HG02610 (cell line): ENCODE data around the gene EML2.
"Not testable (repeated sequence)": the region's sequence is repeated elsewhere in the genome, so short reads cannot be mapped to it uniquely, and the experiment has no call there.

ENCODE experiments used
- ATAC-seq: cut with Tn5 transposase; IDR thresholded peaks from one replicate; pipeline ENCODE4 v1.9.1; 2021; ENCODE audit warnings: mild to moderate bottlenecking, moderate library complexity; ENCODE audit not compliant: unreplicated experiment

EML2 gene

GRCh38 chr19:45621389-45621788 lies 17.8 kb downstream of the EML2 start:
- ATAC-seq = no peak

DNA sequence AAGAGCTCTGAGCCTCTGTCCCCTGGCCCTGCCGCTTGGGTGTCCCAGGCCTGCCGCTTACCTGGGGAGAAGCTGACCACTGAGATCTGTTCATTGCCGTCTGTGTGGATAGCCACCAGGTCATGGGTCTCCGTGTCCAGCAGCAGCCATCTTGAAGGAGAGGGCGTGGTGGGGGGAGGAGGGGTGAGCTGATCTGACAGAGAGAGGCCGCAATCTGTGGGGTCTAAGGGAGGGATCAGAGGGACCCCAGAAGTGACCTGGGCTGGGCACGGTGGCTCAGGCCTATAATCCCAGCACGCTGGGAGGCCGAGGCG lies 22.5 kb downstream of the EML2 start:
- ATAC-seq = no peak

DNA sequence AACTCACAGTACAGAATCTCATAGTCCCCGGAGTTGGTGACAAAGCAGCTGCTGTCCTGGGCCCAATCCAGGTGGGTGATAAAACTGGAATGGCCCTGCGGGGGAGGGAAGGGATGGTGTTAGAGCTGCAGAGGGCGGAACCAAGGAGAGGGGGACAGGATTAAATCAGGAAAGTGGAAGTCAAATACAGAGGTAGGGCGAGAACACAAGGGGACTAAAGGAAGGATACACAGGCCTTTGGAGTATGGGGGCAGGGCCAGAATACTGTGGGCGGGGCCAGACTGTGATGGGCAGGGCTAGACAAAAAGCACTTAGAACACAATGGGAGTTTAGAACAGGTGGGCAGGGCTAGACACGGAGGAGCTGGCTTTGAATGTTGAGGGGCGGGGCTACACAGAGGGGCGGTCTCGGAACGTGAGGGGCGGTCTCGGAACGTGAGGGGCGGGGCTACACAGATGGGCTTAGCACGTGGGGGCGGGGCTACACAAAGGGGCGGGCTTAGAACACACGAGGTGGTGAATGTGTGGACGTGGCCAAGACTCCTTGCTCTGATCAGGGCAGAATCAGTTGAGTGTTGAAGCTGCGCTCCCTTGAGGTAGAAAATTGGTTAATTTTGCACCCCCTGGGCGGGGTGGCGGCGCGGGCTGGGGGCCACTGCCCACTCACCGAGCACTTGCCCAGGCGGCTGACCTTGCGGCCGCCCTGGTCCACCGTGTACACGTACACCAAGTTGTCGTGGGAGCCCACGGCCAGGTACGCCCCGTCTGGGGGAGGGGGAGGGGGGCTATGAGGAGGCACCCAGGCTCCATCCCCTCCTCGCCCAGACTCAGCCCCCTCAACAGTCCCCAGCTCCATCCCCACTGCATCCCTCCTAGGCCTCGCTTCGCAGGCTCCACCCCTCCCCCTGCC lies 23.1 kb downstream of the EML2 start:
- no peak for ATAC-seq

GRCh38 chr19:45615056-45615455 lies 24.1 kb downstream of the EML2 start:
- ATAC-seq = not testable (repeated sequence)

DNA sequence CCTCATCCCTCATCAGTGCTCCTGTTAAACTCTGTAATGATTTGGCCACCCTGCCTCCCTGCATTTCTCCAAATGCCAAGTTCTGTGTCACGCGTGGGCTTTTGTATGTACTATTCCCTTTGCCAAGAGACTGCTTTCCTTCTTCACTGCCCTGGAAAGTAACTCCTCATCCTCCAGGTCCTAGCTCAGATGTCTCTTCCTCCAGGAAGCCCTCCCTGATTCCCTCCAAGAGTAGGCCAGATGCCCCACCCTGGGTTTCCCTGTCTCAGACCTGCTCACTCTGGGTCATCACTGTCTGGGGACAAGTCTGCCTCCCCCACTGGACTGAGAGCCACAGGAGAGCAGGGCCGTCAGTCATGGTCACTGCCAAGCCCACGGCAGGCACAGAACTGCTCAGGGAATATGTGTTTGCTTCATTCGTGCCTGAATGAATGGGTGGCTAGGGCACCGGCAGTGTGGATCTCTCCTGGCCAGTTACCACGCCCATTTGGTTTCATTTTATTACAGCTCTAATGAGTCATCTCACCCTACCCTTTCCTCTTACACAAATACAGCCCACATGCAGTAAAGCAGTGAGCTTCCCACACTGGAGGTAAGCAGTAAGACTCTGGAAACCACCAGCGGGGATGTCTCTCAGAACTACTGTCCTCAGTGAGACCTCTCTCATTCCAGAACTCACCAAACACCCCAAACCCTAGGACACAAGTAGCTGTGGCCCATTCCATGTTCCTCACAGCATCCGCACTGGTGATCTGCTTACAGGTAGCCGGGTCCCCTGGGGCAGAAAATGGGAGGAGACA lies 25.1 kb downstream of the EML2 start:
- no peak for ATAC-seq

DNA sequence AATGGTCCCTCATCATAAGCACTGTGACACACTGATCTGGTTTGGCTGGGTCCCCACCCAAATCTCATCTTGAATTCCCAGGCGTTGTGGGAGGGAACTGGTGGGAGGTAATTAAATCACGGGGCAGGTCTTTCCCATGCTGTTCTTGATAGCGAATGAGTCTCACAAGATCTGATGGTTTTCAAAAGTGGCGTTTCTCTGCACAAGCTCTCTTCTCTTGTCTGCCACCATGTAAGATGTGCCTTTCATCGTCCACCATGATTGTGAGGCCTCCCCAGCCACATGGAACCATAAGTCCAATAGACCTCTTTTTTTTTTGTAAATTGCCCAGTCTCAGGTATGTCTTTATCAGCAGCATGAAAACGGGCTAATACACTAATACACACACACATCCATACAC lies 30.2 kb downstream of the EML2 start:
- ATAC-seq = no peak

- no peak for ATAC-seq
Observed at GRCh38 chr19:45607071-45608029, 31.8 kb downstream of the EML2 start.

DNA sequence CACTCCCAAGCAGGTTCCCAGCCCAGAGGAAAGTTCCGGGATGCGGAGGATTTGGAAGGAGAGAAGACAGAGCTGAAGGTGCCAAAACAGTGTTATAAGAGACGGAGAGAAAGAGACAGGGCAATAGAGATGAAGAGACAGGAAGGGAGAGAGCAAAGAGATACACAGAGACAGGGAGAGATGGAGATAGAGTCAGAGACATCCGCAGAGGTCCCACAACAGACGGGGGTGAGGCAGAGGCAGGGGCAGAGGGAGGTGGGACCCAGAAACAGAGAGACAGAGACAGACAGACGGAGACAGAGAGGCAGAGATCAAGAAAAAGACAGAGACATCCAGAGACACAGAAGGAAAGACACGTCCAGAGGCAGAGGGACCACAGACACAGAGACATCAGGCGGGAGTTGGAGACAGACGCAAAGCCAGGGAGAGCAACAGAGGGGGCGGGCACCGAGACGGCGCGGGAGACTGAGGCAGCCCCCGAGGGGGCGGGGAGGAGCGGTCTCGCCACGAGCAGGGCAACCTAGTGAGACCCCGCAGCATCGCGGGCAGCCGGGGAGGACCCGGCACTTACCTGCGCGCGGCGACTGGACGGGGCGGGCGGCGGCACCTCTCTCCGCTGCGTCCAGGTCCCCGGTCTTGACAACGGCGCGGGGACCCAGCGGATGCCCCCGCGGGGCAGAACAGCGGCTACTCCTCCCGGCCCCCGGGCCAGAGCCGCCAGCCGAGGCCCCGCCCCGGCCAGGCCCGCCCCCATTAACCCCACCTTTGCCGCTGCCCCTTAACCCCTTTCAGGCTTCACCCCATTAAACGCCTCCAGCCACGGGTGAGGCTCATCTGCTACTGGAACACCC lies 37.4 kb downstream of the EML2 start, which contains the start of gene GPR4:
Gene GPR4 (minus strand): TSS at position 689 of the 851 bp plus-strand sequence. CDS start 10,346 bp downstream, outside the sequence.
- no peak for ATAC-seq

GRCh38 chr19:45601115-45601514 lies 38.1 kb downstream of the EML2 start:
- no peak for ATAC-seq

GRCh38 chr19:45600340-45600885 lies 38.8 kb downstream of the EML2 start:
- ATAC-seq = no peak

DNA sequence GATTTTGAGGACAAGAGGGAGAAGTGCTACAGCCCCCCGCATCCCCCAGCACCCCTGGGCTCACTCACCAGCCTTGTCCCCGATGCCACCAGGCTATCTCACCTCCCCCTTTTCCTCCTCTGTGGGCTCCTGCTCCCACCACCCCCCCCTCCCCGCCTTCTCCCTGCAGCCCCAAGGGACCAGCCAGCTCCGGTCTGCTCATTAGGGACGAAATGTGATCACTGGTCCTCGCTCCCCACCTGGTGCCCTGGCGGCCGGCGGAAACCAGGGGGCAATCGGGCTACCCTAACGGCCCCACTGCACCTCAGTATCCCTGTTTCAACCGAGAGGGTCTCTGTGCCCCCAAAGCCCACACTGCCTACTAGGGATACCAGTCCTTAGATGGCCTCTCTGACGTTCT lies 39.9 kb downstream of the EML2 start:
- no peak for ATAC-seq

- no peak for ATAC-seq
Observed at GRCh38 chr19:45598267-45599001, 40.8 kb downstream of the EML2 start.

DNA sequence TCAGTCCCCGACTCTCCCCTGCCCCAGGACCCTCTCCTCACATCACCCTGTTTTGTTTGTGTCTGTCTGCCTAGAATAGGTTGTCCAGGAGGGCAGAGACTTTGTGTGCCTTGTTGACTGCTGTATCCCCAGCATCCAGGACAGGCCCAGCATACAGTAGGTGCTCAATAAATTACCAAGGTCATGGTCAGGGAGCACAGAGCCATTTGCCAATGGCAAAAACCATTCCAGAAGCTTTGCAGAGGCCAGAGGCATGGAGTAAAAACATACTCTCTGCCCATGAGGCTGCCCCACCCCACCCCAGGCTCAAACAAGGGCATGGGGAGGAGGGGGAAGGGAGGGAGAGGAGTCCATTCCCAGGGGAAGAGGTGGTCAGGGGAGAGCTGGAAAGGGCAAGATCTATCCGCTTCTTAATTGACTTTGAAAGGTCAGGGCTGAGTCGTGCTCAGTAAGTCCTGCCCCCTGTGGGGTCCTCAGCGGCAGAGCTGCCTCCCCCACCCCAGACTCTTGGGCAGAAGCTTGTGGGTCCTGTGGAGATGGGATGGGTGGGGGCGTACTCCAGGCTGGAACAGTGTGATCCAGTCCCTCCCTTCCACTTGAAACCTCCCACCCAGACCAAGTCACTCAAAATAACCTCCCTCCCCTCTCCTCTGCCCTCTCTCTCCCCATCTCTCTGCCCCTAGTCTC lies 41.6 kb downstream of the EML2 start:
- no peak for ATAC-seq

- no peak for ATAC-seq
Observed at GRCh38 chr19:45595814-45596213, 43.4 kb downstream of the EML2 start.

DNA sequence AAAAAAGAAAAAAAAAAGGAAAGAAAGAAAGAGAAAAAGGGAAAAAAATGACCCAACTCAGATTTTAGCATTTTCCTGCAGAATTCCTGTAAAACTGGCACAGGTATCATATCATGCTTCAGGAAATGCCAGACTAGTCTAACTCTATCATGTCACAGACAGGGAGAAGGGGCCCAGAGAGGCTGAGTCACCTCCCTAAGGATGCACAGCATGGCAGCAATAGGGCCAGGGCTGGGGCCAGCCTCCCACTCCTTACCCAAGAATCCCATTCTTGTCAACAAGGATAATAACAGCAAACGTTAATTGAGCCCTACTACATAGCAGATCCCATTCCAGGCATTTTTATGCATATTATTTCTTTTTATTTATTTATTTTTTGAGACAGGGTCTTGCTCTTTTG lies 45.7 kb downstream of the EML2 start:
- ATAC-seq = no peak

- no peak for ATAC-seq
Observed at GRCh38 chr19:45592366-45592765, 46.8 kb downstream of the EML2 start.

- ATAC-seq = no peak
Observed at GRCh38 chr19:45591638-45592005, 47.6 kb downstream of the EML2 start.

GRCh38 chr19:45591004-45591637 lies 48.1 kb downstream of the EML2 start:
- ATAC-seq = no peak
